HepG2 (cell line): ENCODE measurements around the gene TRAPPC12. TPM values are rescaled to one million over a fixed set of nuclear protein-coding genes. Genes with fewer than 3 reads are reported as not detected.
A peak's percentile ranks its signal among the peaks of the same experiment; 100 is the strongest.

Experiments used
- CHD2 ChIP-seq: IDR thresholded peaks from 2 replicates; pipeline ENCODE4 v1.6.1; 2011; ENCODE audit warnings: low read depth, low read length, improper control_type of control experiment
- IRX3 ChIP-seq: sonication (generic); formaldehyde crosslinking; IDR thresholded peaks from 2 replicates; pipeline ENCODE4 v1.8.1; 2023; ENCODE audit warnings: mild to moderate bottlenecking, low read depth, missing genetic modification reagents, borderline replicate concordance
- RBFOX2 ChIP-seq: fragments of 200-400 bp; formaldehyde crosslinking; IDR thresholded peaks from 2 replicates; pipeline ENCODE4 v1.6.1; 2017; ENCODE audit warnings: low read depth, mild to moderate bottlenecking, low read length
- TCF7 ChIP-seq: sonication (generic); IDR thresholded peaks from 2 replicates; pipeline ENCODE4 v1.6.1; 2016; ENCODE audit warnings: antibody characterized with exemption, low read depth
- TGIF2 ChIP-seq: IDR thresholded peaks from 2 replicates; pipeline ENCODE4 v1.6.1; 2016; ENCODE audit warnings: control low read depth, missing compliant biosample characterization
- ZBTB3 ChIP-seq: sonication (generic); formaldehyde crosslinking; IDR thresholded peaks from 2 replicates; pipeline ENCODE4 v1.4.0; 2020; ENCODE audit warnings: low read depth, mild to moderate bottlenecking, moderate library complexity, missing genetic modification reagents, borderline replicate concordance
- polyA plus RNA-seq, 8 experiments: library from polyadenylated mRNA; depleted of rRNA in 3 of 8; stranded (reverse) in 7 of 8; unstranded in 1 of 8; fragments of >200 nt; fragmentation: Illumina TruSeq in 4 of 8; extraction: Trizol in 4 of 8; gene quantifications; 2 replicates each; pipeline versions ENCODE4 v1.2.1 to v1.2.3, GENCODE V29; 2011 to 2016; ENCODE audit warnings: low read depth in 4 of 8, missing spikeins in 1 of 8, mixed read lengths in 1 of 8; ENCODE audit not compliant: insufficient read depth in 1 of 8
- total RNA-seq, 5 experiments: library from RNA; depleted of rRNA; stranded (reverse); fragments of >200 nt; fragmentation: Illumina TruSeq; extraction: Trizol; gene quantifications; 2 replicates each; pipeline ENCODE4 v1.2.3, GENCODE V29; 2016; ENCODE audit warnings: low read depth in 1 of 5
- TF ChIP-seq, protein P1 (sequence below): sonication (generic); formaldehyde crosslinking; IDR thresholded peaks from 2 replicates; pipeline ENCODE4 v1.5.0; 2020; ENCODE audit warnings: mild to moderate bottlenecking, missing genetic modification reagents, borderline replicate concordance
- TF ChIP-seq, protein P2 (sequence below): sonication (generic); formaldehyde crosslinking; IDR thresholded peaks from 2 replicates; pipeline ENCODE4 v1.4.0; 2020; ENCODE audit warnings: missing genetic modification reagents
- TF ChIP-seq, protein P3 (sequence below): sonication (generic); formaldehyde crosslinking; IDR thresholded peaks from 2 replicates; pipeline ENCODE4 v1.4.0; 2020; ENCODE audit warnings: missing genetic modification reagents
- TF ChIP-seq, protein P4 (sequence below): sonication (generic); formaldehyde crosslinking; IDR thresholded peaks from 2 replicates; pipeline ENCODE4 v1.8.0; 2022; ENCODE audit warnings: missing genetic modification reagents, low read depth, mild to moderate bottlenecking, borderline replicate concordance
- TF ChIP-seq, protein P5 (sequence below): sonication (generic); formaldehyde crosslinking; IDR thresholded peaks from 2 replicates; pipeline ENCODE4 v1.8.0; 2022; ENCODE audit warnings: mild to moderate bottlenecking, missing genetic modification reagents, borderline replicate concordance
- TF ChIP-seq, protein P6 (sequence below): sonication (generic); formaldehyde crosslinking; conservative IDR thresholded peaks from 2 replicates; pipeline ENCODE4 v1.4.0; 2020; ENCODE audit warnings: missing genetic modification reagents
- TF ChIP-seq, protein P7 (sequence below), 2 experiments: IDR thresholded peaks; 2 replicates each; pipeline ENCODE4 v1.6.1; 2011 to 2012; ENCODE audit warnings: low read length in 2 of 2, borderline replicate concordance in 1 of 2, low read depth in 1 of 2, mild to moderate bottlenecking in 1 of 2, moderate library complexity in 1 of 2

Gene TRAPPC12
- total and polyA plus RNA-seq, 2 of the 13 experiments (the other 11 are each of a cell fraction or from before 2014, with no cell fraction given) = 46.4 to 97.7 TPM

DNA sequence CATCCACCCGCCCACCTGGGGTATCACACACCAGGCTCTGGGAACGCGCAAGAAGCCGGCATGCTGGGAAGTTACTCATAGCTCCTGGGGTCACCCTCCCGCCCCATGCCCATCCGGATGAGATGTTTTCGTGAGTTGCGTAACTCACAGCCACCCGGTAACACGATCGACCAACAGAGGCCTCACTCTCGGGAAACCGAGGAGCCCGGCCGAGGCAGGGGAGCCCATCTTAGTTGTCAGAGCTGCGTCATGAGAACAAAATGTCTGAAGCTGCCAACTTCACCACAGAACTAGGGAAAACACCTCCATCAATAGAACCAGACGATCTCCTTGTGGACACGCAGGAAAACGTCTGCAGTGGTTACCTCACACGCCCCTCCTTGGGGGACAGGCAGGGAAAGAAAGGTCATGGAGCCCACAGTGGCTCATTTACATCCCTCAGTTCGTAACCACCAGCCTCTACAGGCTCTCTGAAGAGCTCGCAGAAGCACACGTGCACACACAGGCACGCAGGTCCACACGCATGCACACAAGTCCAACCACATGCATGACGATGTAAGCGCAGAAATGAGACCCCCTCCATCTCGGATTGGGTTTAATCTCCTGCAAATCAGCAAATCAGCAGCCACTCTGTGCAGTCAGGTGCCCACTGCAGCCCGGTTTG is 113.6 kb downstream of the TRAPPC12 start (continued):
- TF ChIP-seq, protein P1, sequence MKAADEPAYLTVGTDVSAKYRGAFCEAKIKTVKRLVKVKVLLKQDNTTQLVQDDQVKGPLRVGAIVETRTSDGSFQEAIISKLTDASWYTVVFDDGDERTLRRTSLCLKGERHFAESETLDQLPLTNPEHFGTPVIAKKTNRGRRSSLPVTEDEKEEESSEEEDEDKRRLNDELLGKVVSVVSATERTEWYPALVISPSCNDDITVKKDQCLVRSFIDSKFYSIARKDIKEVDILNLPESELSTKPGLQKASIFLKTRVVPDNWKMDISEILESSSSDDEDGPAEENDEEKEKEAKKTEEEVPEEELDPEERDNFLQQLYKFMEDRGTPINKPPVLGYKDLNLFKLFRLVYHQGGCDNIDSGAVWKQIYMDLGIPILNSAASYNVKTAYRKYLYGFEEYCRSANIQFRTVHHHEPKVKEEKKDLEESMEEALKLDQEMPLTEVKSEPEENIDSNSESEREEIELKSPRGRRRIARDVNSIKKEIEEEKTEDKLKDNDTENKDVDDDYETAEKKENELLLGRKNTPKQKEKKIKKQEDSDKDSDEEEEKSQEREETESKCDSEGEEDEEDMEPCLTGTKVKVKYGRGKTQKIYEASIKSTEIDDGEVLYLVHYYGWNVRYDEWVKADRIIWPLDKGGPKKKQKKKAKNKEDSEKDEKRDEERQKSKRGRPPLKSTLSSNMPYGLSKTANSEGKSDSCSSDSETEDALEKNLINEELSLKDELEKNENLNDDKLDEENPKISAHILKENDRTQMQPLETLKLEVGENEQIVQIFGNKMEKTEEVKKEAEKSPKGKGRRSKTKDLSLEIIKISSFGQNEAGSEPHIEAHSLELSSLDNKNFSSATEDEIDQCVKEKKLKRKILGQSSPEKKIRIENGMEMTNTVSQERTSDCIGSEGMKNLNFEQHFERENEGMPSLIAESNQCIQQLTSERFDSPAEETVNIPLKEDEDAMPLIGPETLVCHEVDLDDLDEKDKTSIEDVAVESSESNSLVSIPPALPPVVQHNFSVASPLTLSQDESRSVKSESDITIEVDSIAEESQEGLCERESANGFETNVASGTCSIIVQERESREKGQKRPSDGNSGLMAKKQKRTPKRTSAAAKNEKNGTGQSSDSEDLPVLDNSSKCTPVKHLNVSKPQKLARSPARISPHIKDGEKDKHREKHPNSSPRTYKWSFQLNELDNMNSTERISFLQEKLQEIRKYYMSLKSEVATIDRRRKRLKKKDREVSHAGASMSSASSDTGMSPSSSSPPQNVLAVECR (CRISPR knock-in tag) = peak; percentile 59
- TF ChIP-seq, protein P2, sequence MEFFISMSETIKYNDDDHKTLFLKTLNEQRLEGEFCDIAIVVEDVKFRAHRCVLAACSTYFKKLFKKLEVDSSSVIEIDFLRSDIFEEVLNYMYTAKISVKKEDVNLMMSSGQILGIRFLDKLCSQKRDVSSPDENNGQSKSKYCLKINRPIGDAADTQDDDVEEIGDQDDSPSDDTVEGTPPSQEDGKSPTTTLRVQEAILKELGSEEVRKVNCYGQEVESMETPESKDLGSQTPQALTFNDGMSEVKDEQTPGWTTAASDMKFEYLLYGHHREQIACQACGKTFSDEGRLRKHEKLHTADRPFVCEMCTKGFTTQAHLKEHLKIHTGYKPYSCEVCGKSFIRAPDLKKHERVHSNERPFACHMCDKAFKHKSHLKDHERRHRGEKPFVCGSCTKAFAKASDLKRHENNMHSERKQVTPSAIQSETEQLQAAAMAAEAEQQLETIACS (CRISPR knock-in tag) = no peak
- TF ChIP-seq, protein P3, sequence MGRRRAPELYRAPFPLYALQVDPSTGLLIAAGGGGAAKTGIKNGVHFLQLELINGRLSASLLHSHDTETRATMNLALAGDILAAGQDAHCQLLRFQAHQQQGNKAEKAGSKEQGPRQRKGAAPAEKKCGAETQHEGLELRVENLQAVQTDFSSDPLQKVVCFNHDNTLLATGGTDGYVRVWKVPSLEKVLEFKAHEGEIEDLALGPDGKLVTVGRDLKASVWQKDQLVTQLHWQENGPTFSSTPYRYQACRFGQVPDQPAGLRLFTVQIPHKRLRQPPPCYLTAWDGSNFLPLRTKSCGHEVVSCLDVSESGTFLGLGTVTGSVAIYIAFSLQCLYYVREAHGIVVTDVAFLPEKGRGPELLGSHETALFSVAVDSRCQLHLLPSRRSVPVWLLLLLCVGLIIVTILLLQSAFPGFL (CRISPR knock-in tag) = no peak
- TF ChIP-seq, protein P4, sequence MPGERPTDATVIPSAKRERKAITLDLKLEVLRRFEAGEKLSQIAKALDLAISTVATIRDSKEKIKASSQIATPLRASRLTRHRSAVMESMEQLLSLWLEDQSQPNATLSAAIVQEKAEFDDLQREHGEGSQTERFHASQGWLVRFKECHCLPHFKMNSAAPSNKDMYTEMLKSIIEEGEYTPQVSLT (CRISPR knock-in tag) = no peak
- TF ChIP-seq CHD2 = no peak
- TF ChIP-seq TCF7 = no peak
- TF ChIP-seq RBFOX2 = no peak
- TF ChIP-seq, protein P5, sequence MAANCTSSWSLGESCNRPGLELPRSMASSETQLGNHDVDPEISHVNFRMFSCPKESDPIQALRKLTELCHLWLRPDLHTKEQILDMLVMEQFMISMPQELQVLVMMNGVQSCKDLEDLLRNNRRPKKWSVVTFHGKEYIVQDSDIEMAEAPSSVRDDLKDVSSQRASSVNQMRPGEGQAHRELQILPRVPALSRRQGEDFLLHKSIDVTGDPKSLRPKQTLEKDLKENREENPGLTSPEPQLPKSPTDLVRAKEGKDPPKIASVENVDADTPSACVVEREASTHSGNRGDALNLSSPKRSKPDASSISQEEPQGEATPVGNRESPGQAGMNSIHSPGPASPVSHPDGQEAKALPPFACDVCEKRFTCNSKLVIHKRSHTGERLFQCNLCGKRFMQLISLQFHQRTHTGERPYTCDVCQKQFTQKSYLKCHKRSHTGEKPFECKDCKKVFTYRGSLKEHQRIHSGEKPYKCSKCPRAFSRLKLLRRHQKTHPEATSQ = no peak
- peak; percentile 14; the same call in 1 of the 2 replicates for TF ChIP-seq TGIF2 (CRISPR knock-in tag)
- TF ChIP-seq, protein P6, sequence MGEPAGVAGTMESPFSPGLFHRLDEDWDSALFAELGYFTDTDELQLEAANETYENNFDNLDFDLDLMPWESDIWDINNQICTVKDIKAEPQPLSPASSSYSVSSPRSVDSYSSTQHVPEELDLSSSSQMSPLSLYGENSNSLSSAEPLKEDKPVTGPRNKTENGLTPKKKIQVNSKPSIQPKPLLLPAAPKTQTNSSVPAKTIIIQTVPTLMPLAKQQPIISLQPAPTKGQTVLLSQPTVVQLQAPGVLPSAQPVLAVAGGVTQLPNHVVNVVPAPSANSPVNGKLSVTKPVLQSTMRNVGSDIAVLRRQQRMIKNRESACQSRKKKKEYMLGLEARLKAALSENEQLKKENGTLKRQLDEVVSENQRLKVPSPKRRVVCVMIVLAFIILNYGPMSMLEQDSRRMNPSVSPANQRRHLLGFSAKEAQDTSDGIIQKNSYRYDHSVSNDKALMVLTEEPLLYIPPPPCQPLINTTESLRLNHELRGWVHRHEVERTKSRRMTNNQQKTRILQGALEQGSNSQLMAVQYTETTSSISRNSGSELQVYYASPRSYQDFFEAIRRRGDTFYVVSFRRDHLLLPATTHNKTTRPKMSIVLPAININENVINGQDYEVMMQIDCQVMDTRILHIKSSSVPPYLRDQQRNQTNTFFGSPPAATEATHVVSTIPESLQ = no peak
- TF ChIP-seq, protein P7, sequence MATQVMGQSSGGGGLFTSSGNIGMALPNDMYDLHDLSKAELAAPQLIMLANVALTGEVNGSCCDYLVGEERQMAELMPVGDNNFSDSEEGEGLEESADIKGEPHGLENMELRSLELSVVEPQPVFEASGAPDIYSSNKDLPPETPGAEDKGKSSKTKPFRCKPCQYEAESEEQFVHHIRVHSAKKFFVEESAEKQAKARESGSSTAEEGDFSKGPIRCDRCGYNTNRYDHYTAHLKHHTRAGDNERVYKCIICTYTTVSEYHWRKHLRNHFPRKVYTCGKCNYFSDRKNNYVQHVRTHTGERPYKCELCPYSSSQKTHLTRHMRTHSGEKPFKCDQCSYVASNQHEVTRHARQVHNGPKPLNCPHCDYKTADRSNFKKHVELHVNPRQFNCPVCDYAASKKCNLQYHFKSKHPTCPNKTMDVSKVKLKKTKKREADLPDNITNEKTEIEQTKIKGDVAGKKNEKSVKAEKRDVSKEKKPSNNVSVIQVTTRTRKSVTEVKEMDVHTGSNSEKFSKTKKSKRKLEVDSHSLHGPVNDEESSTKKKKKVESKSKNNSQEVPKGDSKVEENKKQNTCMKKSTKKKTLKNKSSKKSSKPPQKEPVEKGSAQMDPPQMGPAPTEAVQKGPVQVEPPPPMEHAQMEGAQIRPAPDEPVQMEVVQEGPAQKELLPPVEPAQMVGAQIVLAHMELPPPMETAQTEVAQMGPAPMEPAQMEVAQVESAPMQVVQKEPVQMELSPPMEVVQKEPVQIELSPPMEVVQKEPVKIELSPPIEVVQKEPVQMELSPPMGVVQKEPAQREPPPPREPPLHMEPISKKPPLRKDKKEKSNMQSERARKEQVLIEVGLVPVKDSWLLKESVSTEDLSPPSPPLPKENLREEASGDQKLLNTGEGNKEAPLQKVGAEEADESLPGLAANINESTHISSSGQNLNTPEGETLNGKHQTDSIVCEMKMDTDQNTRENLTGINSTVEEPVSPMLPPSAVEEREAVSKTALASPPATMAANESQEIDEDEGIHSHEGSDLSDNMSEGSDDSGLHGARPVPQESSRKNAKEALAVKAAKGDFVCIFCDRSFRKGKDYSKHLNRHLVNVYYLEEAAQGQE (IDR thresholded peaks at IDR 0.05; ENCODE audit: borderline replicate concordance in 1 of 2, low read depth in 1 of 2, low read length in 2 of 2) = 0 out of 4 replicates have a peak, but pooled peaks of 1 of the 2 experiments have one; percentile 15
- no peak; the same call in 1 of the 2 replicates for TF ChIP-seq ZBTB3 (CRISPR knock-in tag)
- TF ChIP-seq IRX3 = no peak
